Heart right ventricle (tissue), 16 donors: ENCODE measurements around the gene ACSM6. TPM values are rescaled to one million over a fixed set of nuclear protein-coding genes. Genes with fewer than 3 reads are reported as not detected.

Source experiments
- ATAC-seq, 8 donors: fragments of 200-7000 bp; cut with Tn5 transposase; one replicate each; pipeline ENCODE4 v1.9.1; 2020; ENCODE audit warnings: mild to moderate bottlenecking in 8 of 8, moderate library complexity in 8 of 8, moderate number of reproducible peaks in 1 of 8
- DNase-seq, 2 donors: peaks; one replicate each; pipeline ENCODE4 v3.0.0-alpha.2; 2020
- H3K27ac ChIP-seq, 10 donors: fragments of 200-600 bp; sonication (generic) in 2 of 10; one replicate each; pipeline versions ENCODE4 v1.5.0 to v1.8.0; 2020 to 2022; ENCODE audit warnings: mild to moderate bottlenecking in 3 of 10
- H3K27me3 ChIP-seq, 7 donors: fragments of 200-600 bp; one replicate each; pipeline ENCODE4 v1.8.0; 2021 to 2022; ENCODE audit warnings: mild to moderate bottlenecking in 2 of 7
- H3K36me3 ChIP-seq, 9 donors: fragments of 200-600 bp; sonication (generic) in 1 of 9; one replicate each; pipeline versions ENCODE4 v1.5.0 to v1.8.0; 2020 to 2022; ENCODE audit warnings: mild to moderate bottlenecking in 2 of 9
- H3K4me1 ChIP-seq, 9 donors: fragments of 200-600 bp; sonication (generic) in 1 of 9; one replicate each; pipeline versions ENCODE4 v1.5.0 to v1.8.0; 2020 to 2022; ENCODE audit warnings: mild to moderate bottlenecking in 4 of 9
- H3K4me3 ChIP-seq, 10 donors: fragments of 200-600 bp; sonication (generic) in 2 of 10; one replicate each; pipeline versions ENCODE4 v1.5.0 to v1.8.0; 2020 to 2022; ENCODE audit warnings: mild to moderate bottlenecking in 7 of 10, moderate library complexity in 2 of 10
- H3K9me3 ChIP-seq, 11 donors: fragments of 200-600 bp in 10 of 11; sonication (generic) in 2 of 11; one replicate each; pipeline versions ENCODE4 v1.5.0 to v1.8.0; 2013 to 2022; ENCODE audit warnings: mild to moderate bottlenecking in 2 of 11, control low read depth in 1 of 11, moderate library complexity in 1 of 11
- CTCF ChIP-seq, 9 donors: fragments of 200-600 bp; sonication (generic) in 2 of 9; IDR thresholded peaks; one replicate each; pipeline versions ENCODE4 v1.5.0 to v1.8.0; 2021 to 2022; ENCODE audit warnings: antibody characterized with exemption in 9 of 9, mild to moderate bottlenecking in 5 of 9, moderate library complexity in 1 of 9
- WGBS, 2 donors: extraction: QIAGEN DNeasy Blood & Tissue Kit; methylation state at CpG; one replicate each; pipeline ENCODE4 v1.1.7; 2013; ENCODE audit warnings: inconsistent platforms in 1 of 2; 5-methylcytosine and 5-hydroxymethylcytosine counted together
- intact Hi-C, 10 donors: fragments of 100-400 bp; cut with DNase I; formaldehyde crosslinking; loops; one replicate each; pipeline versions ENCODE4 v1.11.1 to v1.14.2; 2022
- polyA plus RNA-seq, 2 donors: library from polyadenylated mRNA; stranded (reverse); fragments of 200-250 nt; gene quantifications; one replicate each; pipeline ENCODE4 v1.2.3, GENCODE V29; 2013
- total RNA-seq, 10 donors: library from RNA; stranded (reverse); fragmentation: NEBNext Ultra II Directional in 3 of 10; extraction: Animal tissue kit (Norgen Biotek cat#: 25700) in 3 of 10; gene quantifications; one replicate each; pipeline versions ENCODE4 v1.2.1 to v1.2.4, GENCODE V29; 2021 to 2023
- donor health status: Arrhythmogenic right ventricular cardiomyopathy.
- donor health status: ischemic (EF 13 %, LVEDD 7.1; RV severe dilation, severe dysfunction).
- donor health status: healthy with polysubstance abuse.
- donor health status: DM: no; HTN: yes; CAD: no.
- donor health status: DM: no; HTN: no; CAD: no.
- donor health status: ischemic (EF 25% LVEDD 6.9; RV normal size, moderate dysfunction).
- donor health status: ischemic (EF 25% LVEDD 5.7; RV mildly dilated, moderate dysfunction).
- donor health status: healthy.
- donor health status: DM: yes; HTN: yes; CAD: no.
- donor health status: Ischemic cardiomyopathy.
- donor health status: ischemic (EF 35%, LVEDD 5.7; RV mildly dilated, moderate dysfunction).
- donor health status: nonischemic (EF 11% LVEDD 7.7; RV severe dilation, severe dysfunction).
- donor health status: DM: yes; HTN: yes; CAD: no.
- donor health status: PGD.
- donor health status: ischemic (EF 29% LVEDD 5.4; RV normal size, mild dysfunction).
- donor health status: nonischemic (EF 23%, LVEDD 6.1; RV moderate dilation, normal function).

The ACSM6 gene
- total and polyA plus RNA-seq, 12 donors = not detected

GRCh38 chr10:95245425-95246055 lies 51.5 kb downstream of the ACSM6 start:
- intact Hi-C loops = loop anchor here in 9 of 10 donors (1.0 to 10.0 kb wide), 11 partner anchors 42 to 359 kb away; partner anchors contain the start of gene PDLIM1 (in 4 of the 9)
- H3K27ac ChIP-seq = peak overlapping the region in 1 of 10 donors; percentile 79
- H3K9me3 ChIP-seq = no peaks in the 10 kb centered on the region
- 72 to 78% methylated on average over 6 of the region's 6 CpGs for WGBS, 2 donors
- no peak overlapping the region for H3K4me3 ChIP-seq
- peaks cover 0 to 85% (median 36%) of the 10 kb centered on the region in 9 donors for H3K36me3 ChIP-seq
- no peak for DNase-seq
- no peak for TF ChIP-seq CTCF (IDR thresholded peaks at IDR 0.05)
- no peaks in the 10 kb centered on the region for H3K27me3 ChIP-seq
- peaks cover 10 to 53% (median 40%) of the 10 kb centered on the region in 9 donors for H3K4me1 ChIP-seq
- ATAC-seq = no peak

- intact Hi-C loops = loop anchor here in 9 of 10 donors (1.0 to 10.0 kb wide), 11 partner anchors 41 to 358 kb away; partner anchors contain the start of gene PDLIM1 (in 4 of the 9)
- ATAC-seq = peak; percentile 30 to 71 (median 56)
- peak; percentile 78 to 92 (median 88) for TF ChIP-seq CTCF (IDR thresholded peaks at IDR 0.05)
- Histone ChIP-seq H3K9me3 (no peaks in the 10 kb centered on the region), H3K27ac (peak overlapping the region in 9 of 10 donors; percentile 34 to 79 (median 57)), H3K4me1 (peaks cover 10 to 63% (median 48%) of the 10 kb centered on the region in 9 donors), H3K27me3 (no peaks in the 10 kb centered on the region), H3K36me3 (peaks cover 0 to 83% (median 26%) of the 10 kb centered on the region in 9 donors), H3K4me3 (no peak overlapping the region)
- peak; percentile 60 to 87 for DNase-seq
- 2 to 11% methylated on average over 1 of the region's 1 CpG for WGBS, 2 donors
Observed at GRCh38 chr10:95246582-95247051, 52.6 kb downstream of the ACSM6 start.

- H3K36me3 ChIP-seq = peaks cover 0 to 83% (median 25%) of the 10 kb centered on the region in 9 donors
- 35 to 40% methylated on average over 6 of the region's 6 CpGs for WGBS, 2 donors
Observed at GRCh38 chr10:95247200-95247880, 53.3 kb downstream of the ACSM6 start.

More at GRCh38 chr10:95247200-95247880, 53.3 kb downstream of the ACSM6 start:
- Histone ChIP-seq H3K27me3 (no peaks in the 10 kb centered on the region), H3K9me3 (no peaks in the 10 kb centered on the region), H3K4me1 (peaks cover 10 to 70% (median 49%) of the 10 kb centered on the region in 9 donors), H3K27ac (peak overlapping the region; percentile 13 to 79 (median 52)), H3K4me3 (no peak overlapping the region)
- no peak for DNase-seq
- intact Hi-C loops = loop anchor here in 9 of 10 donors (2.0 to 10.0 kb wide), 9 partner anchors 40 to 357 kb away; partner anchors contain the start of gene PDLIM1 (in 4 of the 9)
- TF ChIP-seq CTCF (IDR thresholded peaks at IDR 0.05) = no peak
- ATAC-seq = peak in 1 of 8 donors; percentile 11
